Activated CD4-positive, alpha-beta memory T cell treated with anti-CD3 and anti-CD28 coated beads for 36 hours (primary cell): Measurements from ENCODE around the gene POU4F2. TPM values are rescaled to one million over a fixed set of nuclear protein-coding genes. Genes with fewer than 3 reads are reported as not detected.
"Not testable (repeated sequence)": the region's sequence is repeated elsewhere in the genome, so short reads cannot be mapped to it uniquely, and the experiment has no call there.

Experiments
- CTCF ChIA-PET: fragments of 350-600 bp; sonication (Branson Sonifier 250); formaldehyde crosslinking; loops from one replicate; lab custom pipeline; 2021; ENCODE audit warnings: antibody characterized with exemption, inconsistent platforms; lab: Charles Lee
- POLR2A ChIA-PET: fragments of 350-600 bp; sonication (Branson Sonifier 250); formaldehyde crosslinking; loops from one replicate; lab custom pipeline; 2021; ENCODE audit warnings: antibody characterized with exemption; lab: Charles Lee
- DNase-seq: peaks from one replicate; pipeline ENCODE4 v3.0.0-alpha.2; 2020
- H3K27ac Mint-ChIP-seq: one replicate; pipeline ENCODE4 v1.8.0; 2021; ENCODE audit warnings: mixed read lengths
- H3K27me3 Mint-ChIP-seq: one replicate; pipeline ENCODE4 v1.8.0; 2021; ENCODE audit warnings: mixed read lengths
- H3K36me3 Mint-ChIP-seq: one replicate; pipeline ENCODE4 v1.8.0; 2021; ENCODE audit warnings: mixed read lengths
- H3K4me1 Mint-ChIP-seq: one replicate; pipeline ENCODE4 v1.8.0; 2021; ENCODE audit warnings: low read depth, mixed read lengths
- H3K4me3 Mint-ChIP-seq: one replicate; pipeline ENCODE4 v1.8.0; 2021; ENCODE audit warnings: mild to moderate bottlenecking, mixed read lengths
- H3K9me3 Mint-ChIP-seq: one replicate; pipeline ENCODE4 v1.8.0; 2021; ENCODE audit warnings: mixed read lengths
- intact Hi-C: fragments of 100-400 bp; cut with micrococcal nuclease; formaldehyde crosslinking; loops from one replicate; pipeline ENCODE4 v1.15.1; 2023
- total RNA-seq, 2 experiments: library from RNA; stranded (reverse); gene quantifications; one replicate each; pipeline ENCODE4 v1.2.3, GENCODE V29; 2021

POU4F2 gene
- total RNA-seq, 2 experiments from 2014 or later, result not detected

- Mint-ChIP-seq H3K27me3 (peaks cover 64% of the 10 kb centered on the region), H3K36me3 (peaks cover 2% of the 10 kb centered on the region), H3K27ac (no peak overlapping the region), H3K4me1 (peaks cover 7% of the 10 kb centered on the region), H3K4me3 (no peak overlapping the region), H3K9me3 (no peaks in the 10 kb centered on the region)
- intact Hi-C loops, result loop anchor here (5.0 kb wide), 1 partner anchor 302 kb away; no protein-coding TSS in a partner anchor
- POLR2A ChIA-PET, result no interaction called here
- no peak for DNase-seq
- CTCF ChIA-PET, result interaction anchor here (0.7 kb wide), 1 partner anchor 298 kb away, joined by 3 read pairs; no protein-coding TSS in a partner anchor
These were observed 5.2 kb downstream of the POU4F2 start for GRCh38 chr4:146643812-146644401.

GRCh38 chr4:146645921-146646320 lies 7.2 kb downstream of the POU4F2 start:
- Mint-ChIP-seq H3K4me3 (no peak overlapping the region), H3K36me3 (peaks cover 2% of the 10 kb centered on the region), H3K9me3 (no peaks in the 10 kb centered on the region), H3K4me1 (peaks cover 2% of the 10 kb centered on the region), H3K27ac (no peak overlapping the region), H3K27me3 (peaks cover 62% of the 10 kb centered on the region)
- DNase-seq, result no peak
- intact Hi-C loops, result no loop called here
- ChIA-PET POLR2A (no interaction called here), CTCF (interaction anchor here (0.6 to 0.7 kb wide), 2 partner anchors 9 to 1537 kb away, joined by 3 read pairs; no protein-coding TSS in a partner anchor)

- peaks cover 56% of the 10 kb centered on the region for H3K27me3 Mint-ChIP-seq
- POLR2A ChIA-PET, result no interaction called here
- peaks cover 2% of the 10 kb centered on the region for H3K36me3 Mint-ChIP-seq
- H3K9me3 Mint-ChIP-seq, result no peaks in the 10 kb centered on the region
- no peaks in the 10 kb centered on the region for H3K4me1 Mint-ChIP-seq
- no peak for DNase-seq
- CTCF ChIA-PET, result interaction anchor here (0.6 to 0.7 kb wide), 2 partner anchors 10 to 1538 kb away, joined by 3 read pairs; no protein-coding TSS in a partner anchor
- intact Hi-C loops, result no loop called here
- no peak overlapping the region for H3K4me3 Mint-ChIP-seq
- H3K27ac Mint-ChIP-seq, result no peak overlapping the region
These were observed 8.1 kb downstream of the POU4F2 start for GRCh38 chr4:146646593-146647325.

GRCh38 chr4:146647615-146648460 lies 9.1 kb downstream of the POU4F2 start:
- POLR2A ChIA-PET, result no interaction called here
- CTCF ChIA-PET, result no interaction called here
- no peaks in the 10 kb centered on the region for H3K9me3 Mint-ChIP-seq
- no peak overlapping the region for H3K4me3 Mint-ChIP-seq
- intact Hi-C loops, result no loop called here
- peaks cover 2% of the 10 kb centered on the region for H3K36me3 Mint-ChIP-seq
- H3K27me3 Mint-ChIP-seq, result peaks cover 55% of the 10 kb centered on the region
- no peak overlapping the region for H3K27ac Mint-ChIP-seq
- no peaks in the 10 kb centered on the region for H3K4me1 Mint-ChIP-seq
- no peak for DNase-seq

- no peak for DNase-seq
- no peaks in the 10 kb centered on the region for H3K36me3 Mint-ChIP-seq
- no peak overlapping the region for H3K4me3 Mint-ChIP-seq
- ChIA-PET POLR2A (no interaction called here), CTCF (no interaction called here)
- H3K27me3 Mint-ChIP-seq, result peaks cover 56% of the 10 kb centered on the region
- no peaks in the 10 kb centered on the region for H3K4me1 Mint-ChIP-seq
- H3K9me3 Mint-ChIP-seq, result no peaks in the 10 kb centered on the region
- intact Hi-C loops, result no loop called here
- H3K27ac Mint-ChIP-seq, result no peak overlapping the region
These were observed 9.7 kb downstream of the POU4F2 start for GRCh38 chr4:146648461-146648783.

- H3K4me3 Mint-ChIP-seq, result no peak overlapping the region
- peaks cover under 1% of the 10 kb centered on the region for H3K4me1 Mint-ChIP-seq
- DNase-seq, result no peak
- H3K27me3 Mint-ChIP-seq, result peaks cover 61% of the 10 kb centered on the region
- intact Hi-C loops, result no loop called here
- H3K27ac Mint-ChIP-seq, result no peak overlapping the region
- POLR2A ChIA-PET, result no interaction called here
- CTCF ChIA-PET, result no interaction called here
- no peaks in the 10 kb centered on the region for H3K9me3 Mint-ChIP-seq
- no peaks in the 10 kb centered on the region for H3K36me3 Mint-ChIP-seq
These were observed 10.5 kb downstream of the POU4F2 start for GRCh38 chr4:146649232-146649631.

- Mint-ChIP-seq H3K4me1 (peaks cover 6% of the 10 kb centered on the region), H3K27me3 (peaks cover 63% of the 10 kb centered on the region), H3K36me3 (no peaks in the 10 kb centered on the region), H3K4me3 (no peak overlapping the region), H3K9me3 (no peaks in the 10 kb centered on the region), H3K27ac (no peak overlapping the region)
- DNase-seq, result no peak
- CTCF ChIA-PET, result no interaction called here
- POLR2A ChIA-PET, result no interaction called here
- intact Hi-C loops, result no loop called here
These were observed 11.3 kb downstream of the POU4F2 start for GRCh38 chr4:146650034-146650433.

GRCh38 chr4:146654687-146655520 lies 16.2 kb downstream of the POU4F2 start:
- peak overlapping the region; percentile 43 for H3K4me3 Mint-ChIP-seq
- ChIA-PET CTCF (no interaction called here), POLR2A (no interaction called here)
- no peak for DNase-seq
- H3K36me3 Mint-ChIP-seq, result no peaks in the 10 kb centered on the region
- no peak overlapping the region for H3K27ac Mint-ChIP-seq
- H3K9me3 Mint-ChIP-seq, result no peaks in the 10 kb centered on the region
- H3K4me1 Mint-ChIP-seq, result peaks cover 14% of the 10 kb centered on the region
- intact Hi-C loops, result no loop called here
- peaks cover 51% of the 10 kb centered on the region for H3K27me3 Mint-ChIP-seq

- ChIA-PET POLR2A (no interaction called here), CTCF (no interaction called here)
- Mint-ChIP-seq H3K36me3 (no peaks in the 10 kb centered on the region), H3K27me3 (peaks cover 52% of the 10 kb centered on the region), H3K4me1 (peaks cover 14% of the 10 kb centered on the region), H3K27ac (no peak overlapping the region), H3K9me3 (no peaks in the 10 kb centered on the region), H3K4me3 (peak overlapping the region; percentile 2)
- DNase-seq, result no peak
- intact Hi-C loops, result no loop called here
These were observed 16.8 kb downstream of the POU4F2 start for GRCh38 chr4:146655521-146655856.

- Mint-ChIP-seq H3K36me3 (peaks cover 3% of the 10 kb centered on the region), H3K27me3 (peaks cover 13% of the 10 kb centered on the region), H3K27ac (no peak overlapping the region), H3K4me1 (no peaks in the 10 kb centered on the region), H3K9me3 (peaks cover 6% of the 10 kb centered on the region), H3K4me3 (no peak overlapping the region)
- intact Hi-C loops, result no loop called here
- CTCF ChIA-PET, result no interaction called here
- POLR2A ChIA-PET, result no interaction called here
- DNase-seq, result no peak
These were observed 22.7 kb downstream of the POU4F2 start for GRCh38 chr4:146661367-146661766.

GRCh38 chr4:146663968-146664311 lies 25.2 kb downstream of the POU4F2 start:
- H3K4me3 Mint-ChIP-seq, intact Hi-C loops, CTCF ChIA-PET, POLR2A ChIA-PET, H3K27ac Mint-ChIP-seq, DNase-seq, H3K36me3 Mint-ChIP-seq, H3K27me3 Mint-ChIP-seq, H3K9me3 Mint-ChIP-seq, H3K4me1 Mint-ChIP-seq: not testable (repeated sequence)
